HG02870 (cell line): ENCODE measurements around the gene LEF1.
"Not testable (repeated sequence)": the region's sequence is repeated elsewhere in the genome, so short reads cannot be mapped to it uniquely, and the experiment has no call there.

Experiments
- ATAC-seq: cut with Tn5 transposase; IDR thresholded peaks from one replicate; pipeline ENCODE4 v1.9.1; 2021; ENCODE audit warnings: mild to moderate bottlenecking, moderate library complexity; ENCODE audit not compliant: unreplicated experiment

LEF1 gene

DNA sequence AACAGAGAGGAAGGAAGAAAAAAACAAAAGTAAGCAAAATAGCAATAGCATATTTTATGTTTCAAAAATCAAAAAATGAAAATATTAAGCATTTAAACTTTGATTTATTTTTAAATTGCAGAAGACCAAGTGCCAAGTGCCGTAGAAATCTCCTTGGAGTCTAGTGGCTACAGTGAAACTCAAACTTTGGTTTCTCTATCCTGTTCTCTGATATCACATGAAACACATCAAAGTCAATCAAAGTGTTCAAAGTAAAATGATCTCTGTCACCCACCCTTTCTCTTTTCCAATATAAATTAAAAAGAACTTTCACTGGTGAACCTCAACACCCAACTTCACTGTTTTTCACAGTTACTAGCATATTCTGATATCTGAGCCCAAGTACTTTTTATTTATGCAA, 98.0 kb downstream of the LEF1 start:
- ATAC-seq: no peak

- no peak for ATAC-seq
Measured at GRCh38 chr4:108068442-108068841, 100.3 kb downstream of the LEF1 start.

DNA sequence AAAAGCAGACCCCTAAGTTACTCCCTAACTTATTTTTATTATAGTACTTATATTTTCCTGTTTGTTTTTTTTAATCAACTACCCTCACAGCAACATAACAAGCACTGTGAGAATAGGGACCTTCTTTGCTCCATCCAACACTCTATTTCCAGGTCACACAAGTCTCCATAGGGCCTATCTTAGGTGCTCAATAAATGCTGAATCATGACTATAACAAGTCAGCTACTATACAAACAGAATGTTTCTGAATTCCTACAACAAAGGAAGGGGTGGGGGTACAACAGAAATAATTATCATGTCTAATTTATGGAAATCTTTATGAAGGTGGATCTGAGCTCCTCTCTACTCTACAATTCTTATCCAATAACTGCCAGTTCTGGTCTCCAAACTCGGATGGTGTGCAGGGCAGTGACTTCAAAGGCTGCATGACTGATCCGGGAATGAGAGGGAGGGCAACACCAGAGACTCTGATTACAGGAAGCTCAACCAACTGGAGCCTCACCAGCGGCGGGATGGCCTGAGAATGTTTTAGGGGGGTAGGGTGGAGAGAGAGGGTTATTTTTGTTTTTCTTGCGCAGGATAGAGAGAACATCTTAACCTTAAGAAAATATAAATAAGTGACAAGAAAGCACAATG, 107.9 kb downstream of the LEF1 start:
- no peak for ATAC-seq

- ATAC-seq: no peak
Measured at GRCh38 chr4:108060164-108060563, 108.6 kb downstream of the LEF1 start.

DNA sequence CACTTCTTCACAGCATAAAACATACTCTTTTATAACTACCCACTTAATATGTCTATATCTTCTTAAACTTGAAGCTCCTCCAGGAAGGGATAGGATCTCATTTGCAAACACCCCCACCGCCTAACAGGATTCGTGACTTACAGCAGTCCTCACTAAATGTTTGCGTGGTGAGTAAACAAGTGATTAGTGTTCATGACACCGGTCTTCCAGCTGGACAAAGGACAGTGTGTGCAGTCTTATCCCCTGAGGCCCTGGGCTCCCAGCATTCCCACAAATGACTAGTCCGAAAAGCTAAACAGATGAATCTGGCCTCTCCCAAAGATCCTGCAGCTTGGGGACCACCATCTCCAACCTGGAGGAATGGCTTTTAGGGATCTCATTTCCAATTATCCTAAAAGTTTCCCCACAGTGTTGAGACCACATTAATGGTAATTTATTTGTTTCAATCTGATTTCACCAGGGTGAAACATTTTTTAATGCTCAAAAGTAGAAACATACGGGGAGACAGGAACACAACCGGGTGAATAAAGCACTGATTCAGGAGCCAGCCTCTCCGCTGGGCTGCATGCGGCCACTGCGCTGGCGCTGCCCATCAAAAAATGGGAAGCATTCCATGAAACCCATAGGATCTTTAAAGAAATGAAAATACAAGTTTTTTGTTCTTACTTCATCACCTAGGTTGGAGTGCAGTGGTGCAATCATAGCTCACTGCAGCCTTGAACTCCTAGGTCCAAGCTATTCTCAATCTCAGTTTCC, 109.9 kb downstream of the LEF1 start:
- no peak for ATAC-seq

GRCh38 chr4:108056418-108056817, 112.3 kb downstream of the LEF1 start:
- no peak for ATAC-seq

GRCh38 chr4:108055787-108056186, 112.9 kb downstream of the LEF1 start:
- ATAC-seq: no peak

DNA sequence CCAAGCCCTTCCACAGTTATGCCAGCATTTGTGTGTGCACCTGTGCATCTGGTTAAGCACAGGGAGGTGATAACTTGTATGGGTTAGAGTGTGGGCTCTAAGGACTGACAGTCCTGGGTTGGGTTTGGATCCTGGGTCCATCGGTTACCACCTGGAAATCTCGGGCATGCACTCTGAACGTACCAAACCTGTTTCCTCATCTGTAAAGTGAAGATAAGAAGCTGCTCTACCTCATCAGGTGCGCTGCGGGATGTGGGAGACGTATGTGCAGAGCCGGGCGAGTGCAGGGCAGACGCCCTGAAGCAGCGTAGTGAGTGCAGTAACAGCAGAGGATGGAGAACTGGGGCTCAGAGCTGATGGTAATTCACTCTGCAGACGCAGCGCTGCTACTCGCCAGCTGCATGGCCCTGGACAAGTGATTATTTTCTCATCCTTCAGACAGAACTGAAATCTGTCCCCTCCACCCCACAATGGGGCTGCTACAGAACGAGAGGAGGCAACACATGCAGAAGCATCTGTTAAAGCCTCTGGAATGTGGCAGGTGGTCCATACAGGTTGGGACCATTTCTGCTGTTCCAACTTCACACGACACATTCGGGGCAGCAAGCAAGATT, 114.6 kb downstream of the LEF1 start:
- no peak for ATAC-seq

DNA sequence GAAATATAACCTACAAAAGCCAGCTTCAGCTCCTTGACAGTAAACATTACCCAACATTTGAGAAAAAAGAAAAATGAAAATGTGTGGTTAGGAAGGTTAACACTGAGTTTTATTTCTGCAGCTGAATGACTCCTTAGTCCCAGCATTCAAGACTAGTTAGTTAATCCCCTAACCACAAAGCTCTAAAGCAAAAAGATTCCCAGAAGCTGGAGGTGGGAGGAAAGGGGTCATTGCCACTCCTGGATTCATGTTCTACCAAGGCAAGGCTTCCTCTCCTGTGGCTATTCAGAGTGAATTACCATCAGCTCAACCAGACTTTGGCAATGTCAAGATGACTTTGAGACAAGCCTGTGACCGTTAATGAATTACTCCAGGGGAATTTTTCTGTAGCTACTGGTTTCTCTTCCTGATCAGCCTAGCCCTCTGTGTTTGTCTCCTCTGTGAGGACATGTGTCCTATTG, 115.5 kb downstream of the LEF1 start:
- peak; percentile 80 for ATAC-seq

DNA sequence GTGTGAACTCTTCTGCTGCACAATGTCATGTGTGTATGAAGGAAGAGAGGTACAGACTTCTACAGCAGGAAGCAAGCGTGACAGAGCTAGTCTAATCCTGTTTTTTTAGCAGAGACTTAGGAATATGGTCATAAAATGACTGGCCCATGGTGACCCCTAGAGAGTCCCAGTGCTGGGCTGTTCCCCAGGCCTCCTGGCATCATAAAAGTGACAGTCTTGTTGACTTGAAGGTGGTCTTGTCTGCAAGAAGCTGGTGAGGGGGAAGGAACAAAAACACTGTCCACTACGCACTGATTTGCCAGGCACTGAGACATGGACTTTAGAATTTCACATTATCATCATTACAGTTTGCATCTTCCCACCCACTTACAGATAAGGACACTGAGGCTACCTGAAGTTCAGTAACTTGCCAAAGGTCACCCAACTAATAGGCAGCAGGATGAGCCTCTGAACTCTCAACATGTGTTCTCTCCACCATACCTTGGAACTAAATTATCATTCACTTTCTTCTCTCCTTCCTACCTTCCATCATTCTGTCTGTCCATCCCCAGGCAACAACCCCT, 116.1 kb downstream of the LEF1 start:
- ATAC-seq: no peak

DNA sequence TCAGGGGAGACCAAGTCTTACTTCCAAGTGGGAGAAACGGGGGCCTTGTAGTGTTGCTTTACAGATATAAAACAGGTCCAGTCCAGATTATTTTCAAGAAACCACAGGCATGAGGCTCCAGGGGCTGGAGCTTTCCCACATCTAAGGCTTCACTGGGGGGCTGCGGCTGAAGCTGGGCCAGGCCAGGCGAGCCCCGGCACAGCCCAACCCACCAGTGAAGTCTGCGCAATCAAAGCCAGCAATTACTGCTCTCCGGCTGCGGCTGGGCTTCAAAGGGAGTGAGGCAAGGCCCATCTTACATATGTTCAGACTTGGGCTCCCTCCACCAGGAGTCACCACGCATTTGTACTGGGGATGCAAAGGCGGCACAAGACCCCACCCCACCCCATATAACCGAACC, 117.4 kb downstream of the LEF1 start:
- no peak for ATAC-seq

DNA sequence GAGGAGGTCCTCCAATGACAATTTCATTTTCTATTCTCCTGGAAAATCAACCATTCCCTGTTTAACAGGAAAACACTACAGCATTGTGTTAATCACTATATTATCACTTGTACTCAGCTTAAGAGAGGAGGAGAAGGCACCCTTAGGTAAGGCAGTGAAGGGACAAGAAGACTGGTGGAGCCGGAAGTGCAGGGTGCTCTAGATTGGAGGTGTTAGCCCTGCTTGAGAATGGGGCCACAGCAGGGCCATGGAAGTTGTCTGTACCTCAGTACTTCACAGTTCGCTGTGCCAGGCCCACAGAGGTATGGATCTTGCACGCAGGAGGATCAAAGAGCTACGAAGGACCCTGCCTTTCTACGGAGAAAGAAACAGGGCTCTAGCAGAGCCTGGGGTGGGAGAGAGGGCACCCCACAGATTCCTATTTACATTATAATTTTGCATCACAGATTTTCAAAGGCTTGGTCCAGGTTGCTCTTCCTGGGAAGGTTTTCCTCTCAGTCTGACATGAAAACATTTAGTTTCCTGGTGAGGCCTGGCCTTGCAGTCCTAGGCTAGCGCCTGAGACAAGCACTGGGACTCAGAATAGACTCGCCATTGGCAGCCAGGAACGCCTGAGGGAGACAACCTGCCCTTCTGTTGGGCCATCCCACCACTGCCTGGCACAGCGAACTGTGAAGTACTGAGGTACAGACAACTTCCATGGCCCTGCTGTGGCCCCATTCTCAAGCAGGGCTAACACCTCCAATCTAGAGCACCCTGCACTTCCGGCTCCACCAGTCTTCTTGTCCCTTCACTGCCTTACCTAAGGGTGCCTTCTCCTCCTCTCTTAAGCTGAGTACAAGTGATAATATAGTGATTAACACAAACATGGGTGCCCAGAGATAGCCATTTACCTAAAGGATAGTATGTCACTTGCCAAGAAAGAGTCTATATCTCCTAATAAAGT, 118.3 kb downstream of the LEF1 start:
- ATAC-seq: not testable (repeated sequence)

DNA sequence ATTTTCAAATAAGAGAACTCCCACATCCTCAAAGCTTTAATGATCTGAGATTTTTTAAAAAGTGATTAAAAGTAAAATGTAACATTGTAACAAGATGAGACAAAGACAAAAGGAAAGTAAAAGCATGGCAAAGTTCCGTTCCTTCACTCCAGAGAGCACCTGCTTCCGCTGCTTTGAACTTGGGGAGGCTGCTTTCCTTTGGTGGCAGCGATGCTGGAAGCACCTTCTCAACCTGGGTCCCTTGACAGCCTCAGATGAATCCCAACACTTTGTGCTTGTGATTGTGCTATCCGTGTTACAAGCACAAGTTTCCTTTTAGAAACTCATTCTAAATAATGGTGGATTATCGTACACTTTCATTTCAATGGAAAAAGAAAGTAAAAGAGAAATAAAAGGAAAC, 119.3 kb downstream of the LEF1 start:
- ATAC-seq: no peak

- ATAC-seq: no peak
Measured at GRCh38 chr4:108048997-108049396, 119.7 kb downstream of the LEF1 start.

- ATAC-seq: no peak
Measured at GRCh38 chr4:108048157-108048556, 120.6 kb downstream of the LEF1 start.

DNA sequence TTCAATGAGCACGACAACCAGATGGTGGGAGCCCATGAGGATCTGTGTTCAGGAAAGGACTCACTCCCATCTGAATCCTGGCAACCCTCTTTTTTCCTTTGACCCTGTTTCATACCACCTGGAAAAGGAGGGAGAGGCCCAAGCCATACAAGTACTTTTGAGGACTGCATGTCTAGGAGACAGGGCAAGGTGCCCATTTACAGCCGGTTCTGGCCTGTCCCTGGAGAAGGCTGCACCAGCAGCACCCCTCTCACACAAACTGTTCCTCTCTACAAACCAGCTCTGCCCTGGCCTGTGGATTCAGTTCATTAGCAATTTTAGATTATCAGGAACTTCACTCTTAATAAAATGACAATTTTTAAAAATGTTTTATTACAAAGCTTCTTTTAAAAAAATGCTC, 121.5 kb downstream of the LEF1 start:
- no peak for ATAC-seq

GRCh38 chr4:108045687-108046024, 123.1 kb downstream of the LEF1 start:
- ATAC-seq: no peak

- no peak for ATAC-seq
Measured at GRCh38 chr4:108044951-108045686, 123.6 kb downstream of the LEF1 start.

- no peak for ATAC-seq
Measured at GRCh38 chr4:108043526-108043925, 125.2 kb downstream of the LEF1 start.

DNA sequence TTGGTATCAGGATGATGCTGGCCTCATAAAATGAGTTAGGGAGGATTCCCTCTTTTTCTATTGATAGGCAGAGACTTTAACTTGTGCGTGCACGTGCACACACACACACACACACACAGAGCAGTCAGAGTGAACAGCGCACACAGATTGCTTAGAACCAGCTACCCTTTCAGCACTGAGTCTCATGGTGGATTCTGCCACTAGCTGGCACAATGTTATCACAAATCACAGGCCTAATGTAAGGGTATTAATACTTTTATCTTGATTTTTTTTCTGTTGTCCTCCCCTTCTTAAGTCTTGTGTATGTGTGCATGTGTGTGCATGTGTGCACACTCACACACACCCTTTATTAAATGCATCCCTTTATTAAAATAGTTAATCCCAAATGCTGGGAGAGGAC, 125.8 kb downstream of the LEF1 start:
- ATAC-seq: no peak
